Mucosa of gallbladder (tissue), 1 donor: ENCODE results near the gene FAN1. TPM values are rescaled to one million over a fixed set of nuclear protein-coding genes. Genes with fewer than 3 reads are reported as not detected.

Experiments used
- DNase-seq: peaks from one replicate; pipeline ENCODE4 v3.0.0-alpha.2; 2020; ENCODE audit warnings: low spot score
- total RNA-seq: library from RNA; stranded (reverse); gene quantifications from one replicate; pipeline ENCODE4 v1.2.1, GENCODE V29; 2021
- donor health status: DM: no; HTN: no; CAD: no.

The FAN1 gene
- total RNA-seq, 1 donor from 2014 or later: 22.2 TPM

DNA sequence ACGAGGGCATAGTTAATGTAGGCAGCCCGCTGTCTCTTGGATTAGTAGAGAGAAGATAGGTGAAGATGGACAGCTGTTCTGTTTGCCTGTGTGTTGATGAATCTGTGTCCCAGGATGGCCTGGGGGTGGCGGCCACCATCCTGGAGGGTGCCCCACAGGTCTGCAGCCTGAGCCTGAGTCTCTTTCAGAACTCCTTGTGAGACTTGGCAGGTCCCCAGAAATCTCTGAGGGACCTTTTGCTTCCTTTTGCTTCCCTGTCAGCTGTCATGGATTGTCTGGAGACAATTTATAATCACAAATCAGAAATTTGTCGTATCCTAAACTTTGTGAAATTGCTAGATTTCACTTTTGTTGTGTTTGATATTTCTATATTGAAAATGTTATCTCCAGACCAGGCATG lies 17.4 kb downstream of the FAN1 start:
- DNase-seq: no peak

DNA sequence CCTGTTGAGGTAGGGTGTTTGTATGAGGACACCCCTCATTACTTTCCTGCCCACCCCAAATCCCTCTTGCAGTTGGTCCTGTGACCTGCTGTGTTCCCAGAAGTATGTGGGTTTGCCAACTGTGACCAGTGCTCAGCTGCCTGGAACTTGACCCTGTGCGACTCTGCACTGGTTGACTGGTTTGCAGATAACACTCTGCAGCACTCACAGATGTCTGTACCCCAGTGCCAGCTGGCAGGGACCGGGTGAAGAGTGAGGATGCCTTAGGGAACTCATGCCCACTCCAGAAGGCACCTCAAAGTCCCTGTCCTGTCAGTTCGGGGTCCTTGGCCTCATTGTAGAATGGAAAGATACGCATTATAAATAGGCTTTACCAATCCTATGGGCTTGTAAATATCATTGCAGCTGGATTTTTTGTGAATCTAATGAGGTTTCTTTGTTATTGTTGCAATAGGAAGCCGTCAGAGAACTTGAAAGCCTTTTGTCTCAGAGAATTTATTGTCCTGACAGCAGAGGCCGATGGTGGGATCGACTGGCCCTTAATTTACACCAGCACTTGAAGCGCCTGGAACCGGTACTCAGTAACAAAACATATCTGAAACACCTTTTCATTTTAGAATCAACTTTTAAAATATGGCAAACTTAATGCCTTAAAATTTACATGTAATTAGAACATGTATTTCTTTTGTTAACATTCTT lies 18.2 kb downstream of the FAN1 start:
- DNase-seq: no peak

DNA sequence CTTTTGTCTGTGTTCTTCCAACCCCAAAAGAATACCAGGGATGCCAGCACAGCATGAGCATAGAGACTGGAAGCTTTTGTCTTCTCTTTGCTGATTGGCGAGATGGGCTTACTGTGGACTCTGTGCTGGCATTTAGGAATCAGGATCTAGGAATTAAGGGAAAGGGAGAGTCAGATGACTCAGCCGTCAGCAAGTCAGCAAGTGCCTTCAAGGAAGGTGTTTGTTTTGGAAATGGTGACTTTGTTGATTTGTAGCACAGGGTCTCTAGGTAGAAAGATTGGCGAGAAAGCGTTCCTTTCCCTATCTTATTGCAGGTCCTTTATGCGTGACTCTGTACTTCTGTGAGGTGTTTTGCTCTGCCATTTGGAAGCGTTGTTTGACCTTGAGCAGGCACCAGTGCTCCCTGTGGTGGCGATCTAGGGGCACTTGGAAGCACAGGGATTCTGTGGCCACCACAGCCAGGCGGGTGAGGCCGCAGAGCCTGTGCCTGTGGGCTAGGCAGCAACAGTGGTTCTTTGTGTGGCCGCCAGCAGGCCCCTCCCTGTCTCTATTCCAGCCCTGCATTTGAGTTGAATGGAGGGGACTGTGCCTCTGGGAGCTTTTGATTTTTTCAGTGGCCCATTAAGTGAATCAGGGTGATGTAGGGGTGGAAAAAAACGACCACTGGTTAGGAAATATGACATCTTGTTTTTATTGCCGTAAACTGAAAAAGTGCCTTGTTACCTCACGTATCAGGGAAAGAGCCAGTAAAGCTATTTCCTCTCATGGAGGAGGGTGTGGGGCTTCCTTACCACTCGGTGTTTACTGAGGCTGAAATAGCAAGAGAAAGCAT lies 19.0 kb downstream of the FAN1 start:
- DNase-seq: no peak

DNA sequence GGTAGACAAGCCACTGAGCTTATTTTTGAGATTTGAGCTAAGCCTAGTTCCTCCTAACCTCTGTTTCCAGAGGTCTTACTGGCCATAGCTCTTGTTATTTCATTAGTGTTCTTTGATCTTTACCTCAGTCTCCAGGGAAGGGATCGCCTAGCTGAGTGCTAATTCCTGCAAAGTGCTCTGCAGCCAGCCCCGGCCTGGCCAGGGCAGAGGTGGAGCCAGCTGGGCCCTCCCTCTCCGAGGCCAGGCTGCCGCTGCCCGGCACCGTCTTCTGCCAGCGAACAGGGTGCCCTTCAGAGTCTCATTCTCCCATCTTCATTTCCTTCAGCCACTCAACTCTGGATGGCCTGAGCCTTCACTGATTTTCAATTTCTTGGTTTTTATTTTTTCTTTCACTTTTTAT lies 19.7 kb downstream of the FAN1 start:
- DNase-seq: no peak

DNA sequence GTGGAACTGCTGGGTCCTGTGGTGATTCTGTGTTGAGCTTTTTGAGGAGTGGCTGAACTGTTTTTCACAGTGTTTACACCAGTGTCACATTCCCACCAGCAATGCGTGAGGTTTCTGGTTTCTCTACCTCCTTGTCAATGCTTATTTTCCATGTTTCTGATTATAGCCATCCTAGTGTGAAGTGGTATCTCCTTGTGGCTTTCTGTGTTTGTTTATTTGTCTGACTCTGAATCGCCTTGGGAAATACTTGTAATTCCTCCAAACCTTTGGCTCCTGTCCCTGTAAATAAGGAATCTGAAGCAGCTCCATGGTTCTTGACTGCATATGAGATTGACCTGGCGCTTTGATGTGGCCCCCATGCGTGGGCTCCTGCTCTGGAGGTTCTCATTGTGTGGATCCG lies 20.6 kb downstream of the FAN1 start:
- DNase-seq: no peak

DNA sequence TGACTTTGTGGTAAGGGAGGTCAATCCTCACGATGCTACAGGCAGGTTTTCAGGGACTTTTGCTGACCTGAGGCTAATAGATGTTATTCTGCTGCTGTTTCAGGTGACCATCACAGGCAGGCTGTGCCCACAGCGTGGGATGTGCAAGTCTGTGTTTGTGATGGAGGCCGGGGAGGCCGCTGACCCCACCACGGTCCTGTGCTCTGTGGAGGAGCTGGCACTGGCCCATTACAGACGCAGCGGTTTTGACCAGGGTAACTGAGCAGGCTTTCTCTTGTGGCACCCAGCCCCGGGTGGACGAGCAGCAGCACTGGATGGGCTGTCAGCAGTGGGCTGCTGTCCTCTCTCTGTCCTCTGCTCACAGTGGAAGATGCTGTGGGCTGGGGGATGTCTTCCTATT lies 22.0 kb downstream of the FAN1 start:
- DNase-seq: no peak

DNA sequence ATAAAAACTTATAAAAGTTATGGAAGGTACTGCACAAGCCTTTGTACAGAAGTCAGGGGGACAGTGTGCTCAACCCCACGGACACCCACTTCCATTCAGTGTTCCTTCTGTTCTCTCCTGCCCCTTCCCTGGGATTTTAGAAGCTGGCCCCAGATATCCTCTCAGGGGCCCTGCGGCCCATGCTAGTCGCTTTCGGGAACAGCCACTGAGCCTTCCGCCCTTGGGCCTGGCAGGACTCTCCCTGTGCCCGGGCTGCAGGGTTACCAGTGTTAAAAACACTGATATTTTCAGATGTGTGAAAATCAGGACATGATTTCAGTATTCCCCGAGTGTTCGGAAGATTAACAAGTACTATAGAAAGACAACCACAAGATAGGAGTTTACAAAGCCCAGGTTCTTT lies 22.4 kb downstream of the FAN1 start:
- no peak for DNase-seq

DNA sequence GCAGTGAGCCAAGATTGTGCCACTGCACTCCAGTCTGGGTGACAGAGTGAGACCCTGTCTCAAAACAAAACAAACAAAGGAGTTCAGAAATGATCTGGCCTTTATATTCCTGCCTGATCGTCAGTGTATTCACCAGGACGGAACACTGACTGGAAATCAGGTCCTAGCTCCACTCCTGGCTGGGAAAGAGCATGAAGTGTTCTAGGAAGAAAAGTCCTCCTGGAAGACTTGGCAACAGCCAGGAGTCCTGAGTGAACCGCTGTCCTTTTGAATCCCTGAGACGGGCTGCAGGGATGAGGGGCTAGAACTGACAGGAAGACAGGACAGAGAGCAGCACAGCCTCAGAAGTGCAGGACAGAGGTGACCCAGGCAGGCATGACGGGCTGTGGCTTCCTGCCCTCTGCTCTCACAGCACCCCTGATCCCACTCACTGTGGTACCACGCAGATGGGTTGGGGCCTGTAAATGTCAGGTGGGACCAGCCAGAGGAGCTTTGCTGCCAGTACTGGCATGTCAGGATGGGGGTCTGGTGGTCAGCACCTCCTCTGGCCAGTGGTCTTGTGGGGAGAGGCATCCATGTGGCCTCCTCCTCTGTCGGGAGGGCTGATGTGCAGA lies 23.5 kb downstream of the FAN1 start:
- DNase-seq: no peak

DNA sequence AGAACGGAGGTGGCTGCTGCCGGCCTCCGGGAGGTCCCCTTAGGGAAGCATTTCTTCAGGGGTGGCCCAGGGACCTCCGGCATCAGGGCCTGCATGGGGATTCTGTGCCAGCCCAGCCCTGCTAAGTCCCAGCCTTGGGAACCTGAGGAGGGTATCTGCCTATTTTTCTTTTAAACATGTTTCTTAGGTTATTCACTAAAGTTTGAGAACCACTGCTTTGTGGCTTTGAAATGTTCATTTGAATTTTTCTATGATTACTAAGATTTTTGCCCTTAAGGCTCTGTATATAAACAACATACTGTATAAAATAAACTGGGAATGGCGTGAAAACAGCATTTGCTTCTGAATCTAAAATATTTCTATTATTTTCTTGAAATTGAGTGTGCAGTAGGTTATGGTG lies 24.4 kb downstream of the FAN1 start:
- DNase-seq: no peak

DNA sequence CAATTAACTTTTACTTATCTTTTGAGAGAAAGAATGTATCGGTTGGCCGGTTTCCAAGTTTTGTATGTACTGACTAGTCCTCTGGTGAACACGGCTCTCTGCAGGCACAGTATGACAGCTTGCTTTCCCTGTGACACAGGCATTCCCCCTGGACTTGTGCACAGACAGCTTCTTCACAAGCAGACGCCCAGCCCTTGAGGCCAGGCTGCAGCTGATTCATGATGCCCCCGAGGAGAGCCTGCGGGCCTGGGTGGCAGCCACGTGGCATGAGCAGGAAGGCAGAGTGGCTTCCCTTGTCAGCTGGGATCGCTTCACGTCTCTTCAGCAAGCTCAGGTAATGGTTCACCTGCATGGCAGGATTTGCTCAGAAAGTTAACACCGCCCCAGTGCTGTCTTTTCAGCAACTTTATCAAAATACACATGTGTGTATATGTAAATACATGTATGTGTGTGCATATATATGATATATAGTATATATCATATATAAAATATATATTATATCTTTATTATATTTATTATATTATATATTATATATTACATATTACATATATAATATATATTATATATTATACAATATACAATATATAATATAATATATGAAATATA lies 25.5 kb downstream of the FAN1 start:
- no peak for DNase-seq

DNA sequence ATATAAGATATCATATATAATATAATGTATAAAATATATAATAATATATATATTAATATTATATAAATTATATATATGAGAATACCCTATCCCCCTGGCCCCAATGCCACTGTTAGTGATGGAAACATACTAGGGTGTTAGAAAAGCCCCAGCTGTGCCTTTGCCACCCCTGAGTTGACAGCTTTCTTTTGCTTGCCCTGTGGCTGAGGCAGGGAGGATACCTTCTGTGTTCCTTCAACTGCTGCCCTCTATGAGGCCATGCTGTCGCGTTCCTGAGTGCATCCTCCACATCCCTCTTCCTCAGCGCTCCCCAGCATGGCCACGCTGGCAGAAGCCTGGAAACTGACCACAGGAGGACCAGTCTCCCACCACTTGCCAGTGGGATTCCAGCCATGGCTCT lies 26.3 kb downstream of the FAN1 start:
- no peak for DNase-seq

DNA sequence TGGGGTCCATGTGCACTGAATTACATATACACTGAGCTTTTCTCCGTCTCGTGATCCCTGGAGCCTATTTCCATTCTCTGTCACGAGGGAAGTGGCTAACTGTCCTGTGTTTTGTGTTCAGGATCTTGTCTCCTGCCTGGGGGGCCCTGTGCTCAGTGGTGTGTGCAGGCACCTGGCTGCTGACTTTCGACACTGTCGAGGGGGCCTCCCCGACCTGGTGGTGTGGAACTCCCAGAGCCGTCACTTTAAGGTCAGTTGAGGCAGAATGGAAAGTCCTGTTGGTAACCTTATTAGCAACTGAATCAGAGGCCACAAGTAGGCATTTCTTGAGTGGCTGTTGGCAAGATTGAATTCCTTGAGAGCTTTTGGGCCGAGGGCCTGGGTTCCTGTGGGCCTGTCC lies 26.7 kb downstream of the FAN1 start:
- DNase-seq: no peak

DNA sequence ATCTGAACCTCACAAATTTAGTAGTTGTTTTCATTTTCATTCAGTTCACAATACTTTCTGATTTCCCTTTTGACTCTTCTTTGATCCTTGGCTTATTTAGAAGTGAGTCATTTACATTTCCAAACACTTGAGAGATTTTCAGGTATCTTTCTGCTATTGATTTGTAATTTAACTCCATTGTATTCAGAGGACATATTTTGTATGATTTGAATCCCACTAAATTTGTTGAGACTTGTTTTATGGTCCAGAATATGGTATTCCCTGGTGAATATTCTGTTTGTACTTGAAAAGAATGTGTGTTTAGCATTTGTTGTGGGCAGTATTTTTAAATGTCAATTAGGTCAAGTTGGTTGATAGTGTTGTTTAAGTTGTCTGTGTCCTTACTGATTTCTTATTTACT lies 29.6 kb downstream of the FAN1 start:
- DNase-seq: no peak

DNA sequence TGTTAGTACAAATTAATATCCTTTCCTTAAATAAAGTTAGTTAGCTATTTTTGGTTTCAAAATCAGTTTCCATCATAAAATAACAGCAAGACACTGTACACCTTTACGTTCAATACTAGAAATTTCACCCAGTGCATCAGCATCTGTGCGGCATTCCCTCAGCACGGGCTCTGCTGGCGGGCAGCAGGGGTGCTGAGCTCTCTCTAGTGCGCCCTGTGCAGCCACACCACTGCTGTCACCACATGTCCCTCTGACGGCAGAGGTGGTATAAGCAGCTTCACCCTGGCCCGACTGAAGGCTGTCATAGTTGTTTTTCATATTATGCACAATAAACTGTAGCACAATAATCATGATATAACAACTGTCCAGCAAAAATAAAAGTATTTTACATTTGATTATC lies 35.4 kb downstream of the FAN1 start:
- DNase-seq: no peak

DNA sequence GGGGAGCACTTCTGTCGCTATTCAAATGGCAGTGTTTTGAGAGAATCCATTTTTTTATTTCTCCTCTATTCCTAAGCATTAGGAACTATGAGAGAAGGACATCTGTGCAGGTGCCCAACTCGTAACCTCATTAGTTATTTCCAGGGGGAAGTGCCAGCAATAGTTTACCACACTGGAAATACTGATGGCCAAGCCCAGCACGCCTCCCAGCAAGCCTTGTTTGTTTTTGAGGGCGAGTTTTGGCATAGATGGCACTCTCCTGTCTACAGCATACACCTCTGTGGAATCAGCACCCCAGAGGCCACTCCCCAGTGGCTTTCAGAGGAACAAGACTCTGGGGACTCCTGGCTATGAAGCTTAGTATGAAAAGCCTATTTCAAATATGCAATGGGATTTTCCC lies 36.6 kb downstream of the FAN1 start:
- DNase-seq: peak; percentile 45

DNA sequence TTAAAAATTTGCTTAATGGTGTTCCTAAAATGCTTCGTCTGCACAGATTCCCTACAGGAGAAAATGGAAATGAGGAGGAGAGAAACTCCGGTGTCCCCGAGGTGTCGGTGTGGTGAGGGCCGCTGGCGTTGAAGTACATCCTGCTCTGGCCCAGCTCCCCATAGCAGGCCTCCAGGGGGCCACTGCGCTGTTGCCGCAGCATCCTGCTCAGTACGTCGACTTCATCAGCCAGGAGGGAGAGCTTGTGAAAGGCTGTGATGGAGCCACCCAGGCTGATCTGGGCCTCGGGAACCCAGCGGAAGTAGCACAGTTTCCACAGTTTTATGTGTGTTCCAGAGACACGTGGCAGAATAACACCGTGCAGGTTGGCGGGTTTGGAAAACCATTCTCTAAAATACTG lies 37.8 kb downstream of the FAN1 start:
- no peak for DNase-seq

DNA sequence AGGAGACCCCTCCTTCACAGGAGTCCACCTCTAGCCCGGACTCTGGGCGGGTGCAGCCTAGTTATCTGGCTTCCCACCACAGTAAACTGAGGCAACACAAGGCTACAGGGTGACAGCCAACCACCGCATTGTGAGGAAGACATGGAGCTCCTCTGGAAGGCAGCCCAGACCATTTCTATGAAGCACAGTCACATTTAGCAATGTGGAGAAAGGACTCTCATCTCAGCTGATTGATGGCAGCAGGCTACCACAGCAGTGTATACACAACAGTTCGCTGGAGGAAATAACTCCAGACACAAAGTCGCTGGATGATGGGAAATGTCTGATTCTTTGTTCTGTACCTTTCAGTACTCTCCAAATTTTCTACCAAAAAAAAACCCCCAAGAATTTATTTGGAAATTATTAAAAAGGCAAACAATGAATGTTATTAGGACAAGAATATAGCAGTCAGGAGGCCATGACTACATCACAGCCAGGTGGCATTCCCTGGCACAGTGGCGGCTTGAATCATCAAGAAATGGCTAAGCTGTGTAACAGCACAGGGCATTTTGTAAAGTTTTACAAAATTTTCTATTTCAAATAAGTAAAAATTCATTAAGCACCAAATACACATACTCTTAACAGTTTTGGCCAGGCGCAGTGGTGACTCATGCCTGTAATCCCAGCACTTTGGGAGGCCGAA lies 40.1 kb downstream of the FAN1 start:
- DNase-seq: no peak

DNA sequence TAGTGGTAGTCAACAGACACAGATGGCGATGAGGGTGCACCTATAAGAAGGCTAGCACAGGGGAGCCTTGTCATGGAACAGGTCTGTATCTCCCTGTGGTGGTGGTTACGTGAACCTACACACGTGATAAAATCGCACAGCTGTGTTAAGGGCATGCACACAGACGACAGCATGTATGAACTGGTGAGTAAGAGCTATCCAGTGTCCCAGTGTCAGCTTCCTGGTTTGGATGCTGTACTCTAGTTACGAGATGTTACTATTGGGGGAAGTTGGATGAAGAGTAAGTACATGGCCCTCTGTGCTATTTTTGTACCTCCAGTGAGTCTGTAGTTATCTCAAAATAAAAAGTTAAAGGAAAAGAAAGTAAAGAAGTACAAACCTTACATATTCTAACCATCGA lies 49.5 kb downstream of the FAN1 start:
- DNase-seq: no peak

DNA sequence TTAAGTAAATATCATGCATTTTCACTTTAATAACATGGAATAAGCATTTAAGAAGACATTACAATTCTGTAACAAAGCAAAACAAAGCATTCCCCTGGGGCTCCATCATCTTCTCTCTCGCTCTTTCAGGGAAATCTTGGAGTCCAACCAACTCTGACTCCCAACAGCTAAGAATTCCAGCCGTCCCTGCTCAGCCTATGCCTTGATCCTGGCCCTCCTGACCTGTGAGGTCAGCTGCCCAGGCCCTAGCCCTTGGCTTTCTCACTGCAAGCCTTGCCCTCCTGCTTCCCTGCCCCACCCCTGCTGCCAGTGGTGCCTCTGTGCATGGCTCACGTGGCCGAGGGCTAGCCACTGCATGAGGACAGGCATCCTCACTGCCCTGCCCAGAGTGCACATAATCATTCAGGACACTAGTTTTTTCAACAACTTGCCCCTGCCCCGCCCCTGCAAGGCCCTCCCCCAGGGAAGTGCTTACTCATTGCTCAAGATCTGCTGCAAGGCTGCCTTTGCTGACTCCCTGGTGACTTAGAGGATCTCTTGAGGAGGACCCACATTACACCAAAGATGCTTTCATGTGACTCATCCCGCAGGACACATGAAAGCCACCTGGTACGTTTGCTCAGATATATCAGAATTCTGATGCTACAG lies 50.1 kb downstream of the FAN1 start:
- DNase-seq: no peak

DNA sequence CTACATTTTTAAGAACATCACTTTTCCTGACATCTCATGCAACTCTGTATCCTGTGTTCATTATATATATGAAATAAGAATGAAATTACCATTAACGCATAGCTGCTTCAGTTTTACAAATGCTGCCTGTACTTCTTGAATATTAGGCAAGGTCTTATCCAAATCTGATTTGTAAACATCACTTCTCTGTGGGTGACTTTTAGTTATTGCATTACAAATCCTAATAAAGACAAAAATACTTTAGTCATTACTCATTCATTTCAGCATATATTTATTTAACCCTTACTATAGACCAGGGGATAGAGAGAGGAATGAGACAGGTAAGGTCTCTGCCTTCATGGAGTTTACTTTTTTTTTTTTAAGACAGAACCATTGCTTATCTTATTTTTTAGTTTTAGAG lies 51.0 kb downstream of the FAN1 start:
- DNase-seq: no peak
